Pancreas (tissue), 10 donors: ENCODE measurements around the gene DLST. TPM values are rescaled to one million over a fixed set of nuclear protein-coding genes. Genes with fewer than 3 reads are reported as not detected.

Experiments used
- ATAC-seq, 4 donors: fragments of 200-7000 bp; cut with Tn5 transposase; one replicate each; pipeline versions ENCODE4 v1.8.0 to v1.9.1; 2020; ENCODE audit warnings: mild to moderate bottlenecking in 4 of 4, moderate library complexity in 4 of 4
- DNase-seq, 6 donors: peaks; one replicate each; pipeline ENCODE4 v3.0.0-alpha.2; 2020
- FAIRE-seq: peaks from 2 replicates; lab custom pipeline; 2012; peaks lifted over from hg19 to GRCh38; lab: Jason Lieb, UNC
- H3K27ac ChIP-seq, 4 donors: fragments of 200-600 bp; sonication (generic); 1 replicate in 3 of 4; 2 replicates in 1 of 4; pipeline versions ENCODE4 v1.5.0 to v1.8.0; 2020
- H3K27me3 ChIP-seq, 4 donors: fragments of 200-600 bp; one replicate each; pipeline ENCODE4 v1.8.0; 2021
- H3K36me3 ChIP-seq, 3 donors: fragments of 200-600 bp; sonication (generic) in 1 of 3; one replicate each; pipeline versions ENCODE4 v1.5.0 to v1.8.0; 2020 to 2021
- H3K4me1 ChIP-seq, 3 donors: fragments of 200-600 bp; one replicate each; pipeline ENCODE4 v1.8.0; 2021
- H3K4me3 ChIP-seq, 4 donors: fragments of 200-600 bp; sonication (generic) in 2 of 4; one replicate each; pipeline versions ENCODE4 v1.5.0 to v1.8.0; 2020 to 2021
- H3K9me3 ChIP-seq, 4 donors: fragments of 200-600 bp; one replicate each; pipeline ENCODE4 v1.8.0; 2021
- WGBS, 2 donors: extraction: QIAGEN DNeasy Blood & Tissue Kit; methylation state at CpG; one replicate each; pipeline ENCODE4 v1.1.7; 2013; 5-methylcytosine and 5-hydroxymethylcytosine counted together
- intact Hi-C, 3 donors: fragments of 100-400 bp; cut with DNase I; formaldehyde crosslinking; loops; one replicate each; pipeline versions ENCODE4 v1.11.1 to v1.14.2; 2022
- polyA plus RNA-seq, 2 donors: library from polyadenylated mRNA; stranded (reverse); fragments of 200-250 nt; gene quantifications; one replicate each; pipeline ENCODE4 v1.2.3, GENCODE V29; 2013
- total RNA-seq, 6 donors: library from RNA; stranded (reverse); fragmentation: NEBNext Ultra II Directional in 4 of 6; extraction: Animal tissue kit (Norgen Biotek cat#: 25700) in 4 of 6; gene quantifications; one replicate each; pipeline versions ENCODE4 v1.2.1 to v1.2.4, GENCODE V29; 2021 to 2023
- TF ChIP-seq, protein P1 (sequence below), 4 donors: fragments of 200-600 bp; sonication (generic) in 3 of 4; IDR thresholded peaks; one replicate each; pipeline versions ENCODE4 v1.5.0 to v1.8.0; 2021; ENCODE audit warnings: antibody characterized with exemption in 4 of 4
- donor health status: healthy with polysubstance abuse.
- donor health status: DM: no; HTN: no; CAD: no; lungs with moderate emphysema.
- donor health status: DM: no; HTN: no; CAD: no.
- donor health status: control.
- donor health status: control.
- donor health status: Bipolar disorder and iron deficiency.
- donor health status: DM: yes; HTN: yes; CAD: no.
- donor health status: DM: no; HTN: no; CAD: no.
- donor health status: DM: no; HTN: no; CAD: no.
- donor health status: DM: yes; HTN: yes; CAD: no.

Gene DLST
- total and polyA plus RNA-seq, 8 donors = 22.8 to 46.0 (median 38.6) TPM

DNA sequence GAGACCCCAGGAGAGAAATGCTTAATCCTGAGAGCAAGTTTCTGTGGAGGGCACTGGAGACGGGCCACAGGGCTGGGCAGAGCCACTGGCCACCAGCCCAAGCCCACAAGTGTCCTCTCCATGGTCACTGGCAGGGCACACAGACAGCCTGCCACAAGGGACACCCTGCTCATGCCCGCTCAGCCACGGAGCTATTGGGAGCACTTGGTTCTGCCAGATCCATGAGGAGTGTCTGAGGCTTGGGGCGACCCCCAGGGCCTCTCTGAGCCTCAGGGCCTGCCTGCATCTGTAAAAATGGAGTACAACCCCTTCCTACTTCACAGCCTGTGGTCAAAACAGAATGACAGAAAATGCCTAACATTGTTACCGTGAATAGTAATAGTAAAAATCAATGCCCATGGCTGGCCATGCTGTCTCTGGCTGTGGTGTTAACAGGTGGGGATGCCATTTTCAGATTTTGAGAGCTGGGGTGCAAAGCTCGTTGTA, 70.5 kb downstream of the DLST start:
- peaks cover 0 to 12% (median 11%) of the 10 kb centered on the region in 3 donors for H3K4me1 ChIP-seq
- no peaks in the 10 kb centered on the region for H3K27me3 ChIP-seq
- TF ChIP-seq, protein P1, sequence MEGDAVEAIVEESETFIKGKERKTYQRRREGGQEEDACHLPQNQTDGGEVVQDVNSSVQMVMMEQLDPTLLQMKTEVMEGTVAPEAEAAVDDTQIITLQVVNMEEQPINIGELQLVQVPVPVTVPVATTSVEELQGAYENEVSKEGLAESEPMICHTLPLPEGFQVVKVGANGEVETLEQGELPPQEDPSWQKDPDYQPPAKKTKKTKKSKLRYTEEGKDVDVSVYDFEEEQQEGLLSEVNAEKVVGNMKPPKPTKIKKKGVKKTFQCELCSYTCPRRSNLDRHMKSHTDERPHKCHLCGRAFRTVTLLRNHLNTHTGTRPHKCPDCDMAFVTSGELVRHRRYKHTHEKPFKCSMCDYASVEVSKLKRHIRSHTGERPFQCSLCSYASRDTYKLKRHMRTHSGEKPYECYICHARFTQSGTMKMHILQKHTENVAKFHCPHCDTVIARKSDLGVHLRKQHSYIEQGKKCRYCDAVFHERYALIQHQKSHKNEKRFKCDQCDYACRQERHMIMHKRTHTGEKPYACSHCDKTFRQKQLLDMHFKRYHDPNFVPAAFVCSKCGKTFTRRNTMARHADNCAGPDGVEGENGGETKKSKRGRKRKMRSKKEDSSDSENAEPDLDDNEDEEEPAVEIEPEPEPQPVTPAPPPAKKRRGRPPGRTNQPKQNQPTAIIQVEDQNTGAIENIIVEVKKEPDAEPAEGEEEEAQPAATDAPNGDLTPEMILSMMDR (IDR thresholded peaks at IDR 0.05) = no peak
- H3K27ac ChIP-seq = no peak overlapping the region
- FAIRE-seq (no peak), DNase-seq (no peak), ATAC-seq (no peak)
- H3K36me3 ChIP-seq = no peaks in the 10 kb centered on the region
- H3K9me3 ChIP-seq = no peaks in the 10 kb centered on the region
- no peak overlapping the region for H3K4me3 ChIP-seq
- 84 to 88% methylated on average over 6 of the region's 6 CpGs for WGBS, 2 donors
- intact Hi-C loops = no loop called here

DNA sequence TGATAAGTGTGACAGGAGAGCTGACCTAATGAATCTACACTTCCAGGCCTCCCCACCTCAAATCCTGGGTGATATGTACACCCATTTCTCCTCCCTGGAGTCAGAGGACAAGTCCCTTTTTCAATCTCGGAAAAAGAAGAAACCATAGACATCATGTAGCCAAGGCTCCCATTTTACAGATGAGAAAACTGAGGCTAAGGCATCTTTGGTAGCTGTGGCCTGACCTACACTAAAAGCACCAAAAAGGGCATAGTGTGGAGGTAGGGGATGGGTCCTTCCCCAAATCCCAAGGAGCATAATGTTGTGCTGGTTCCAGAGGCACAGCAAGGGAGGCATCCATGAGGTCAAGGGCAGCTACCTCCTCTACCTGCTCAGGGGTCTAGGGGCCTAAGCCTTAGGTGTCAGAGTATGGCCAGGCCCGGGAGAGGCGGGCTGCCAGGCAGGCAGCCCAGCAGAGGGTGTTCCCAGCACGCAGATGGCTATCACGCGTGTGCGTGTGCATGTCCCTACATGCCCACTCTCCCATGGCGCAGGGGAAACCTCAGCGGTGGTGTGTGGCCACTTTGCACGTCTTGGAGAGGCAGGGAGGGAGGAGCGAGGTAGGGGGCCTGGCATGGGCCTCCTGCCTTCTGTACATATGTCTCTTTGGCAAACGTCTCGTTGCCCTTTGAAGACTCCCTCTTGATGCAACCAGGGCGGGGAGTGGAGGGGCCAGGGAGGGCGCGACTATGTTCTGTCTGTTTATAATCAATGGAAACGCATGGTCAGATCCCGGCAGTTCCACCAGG, 71.2 kb downstream of the DLST start:
- 86 to 88% methylated on average over 18 of the region's 18 CpGs for WGBS, 2 donors
- Histone ChIP-seq H3K27ac (no peak overlapping the region), H3K27me3 (no peaks in the 10 kb centered on the region), H3K4me1 (peaks cover 0 to 12% (median 11%) of the 10 kb centered on the region in 3 donors), H3K9me3 (no peaks in the 10 kb centered on the region), H3K4me3 (no peak overlapping the region), H3K36me3 (no peaks in the 10 kb centered on the region)
- FAIRE-seq (no peak), DNase-seq (no peak), ATAC-seq (no peak)
- intact Hi-C loops = no loop called here
- TF ChIP-seq, protein P1 (IDR thresholded peaks at IDR 0.05) = no peak

Other genes starting within 250 kb of the DLST start
- 10 to 100 TPM; 11.1 to 20.9 (median 15.2) TPM for gene AREL1, start 168.8 kb upstream of the DLST start, total RNA-seq
- 10 to 100 TPM in 1 of 2 donors, 1 to 10 TPM in 1; 7.6 to 10.3 TPM for gene AREL1, start 168.8 kb upstream of the DLST start, polyA plus RNA-seq
- gene FCF1, start 168.8 kb upstream of the DLST start, total RNA-seq = 10 to 100 TPM in 5 of 6 donors, 1 to 10 TPM in 1; 8.1 to 26.9 (median 17.2) TPM
- 10 to 100 TPM in 1 of 2 donors, 1 to 10 TPM in 1; 2.5 to 12.9 TPM for gene FCF1, start 168.8 kb upstream of the DLST start, polyA plus RNA-seq
- 10 to 100 TPM; 18.2 to 33.3 (median 25.2) TPM for gene YLPM1, start 118.6 kb upstream of the DLST start, total RNA-seq
- gene YLPM1, start 118.6 kb upstream of the DLST start, polyA plus RNA-seq = 10 to 100 TPM; 14.1 to 22.2 TPM
- gene PROX2, start 5.8 kb upstream of the DLST start, total RNA-seq = not detected
- not detected for gene PROX2, start 5.8 kb upstream of the DLST start, polyA plus RNA-seq
- gene RPS6KL1, start 41.3 kb downstream of the DLST start, total RNA-seq = 1 to 10 TPM; 4.0 to 7.7 (median 6.5) TPM
- gene RPS6KL1, start 41.3 kb downstream of the DLST start, polyA plus RNA-seq = 10 to 100 TPM; 14.6 to 23.8 TPM
- gene PGF, start 73.7 kb downstream of the DLST start, total RNA-seq = 1 to 10 TPM in 4 of 6 donors, under 1 TPM in 2; 0.73 to 4.7 (median 1.8) TPM
- gene PGF, start 73.7 kb downstream of the DLST start, polyA plus RNA-seq = 1 to 10 TPM; 1.5 to 1.8 TPM
- 10 to 100 TPM; 11.2 to 22.1 (median 16.6) TPM for gene EIF2B2, start 121.0 kb downstream of the DLST start, total RNA-seq
- gene EIF2B2, start 121.0 kb downstream of the DLST start, polyA plus RNA-seq = 10 to 100 TPM; 12.4 to 19.0 TPM
- 10 to 100 TPM in 5 of 6 donors, 1 to 10 TPM in 1; 9.4 to 23.5 (median 12.0) TPM for gene MLH3, start 169.6 kb downstream of the DLST start, total RNA-seq
- gene MLH3, start 169.6 kb downstream of the DLST start, polyA plus RNA-seq = 10 to 100 TPM; 14.7 to 20.8 TPM
- gene ACYP1, start 182.1 kb downstream of the DLST start, total RNA-seq = 1 to 10 TPM; 2.9 to 9.1 (median 5.0) TPM
- gene ACYP1, start 182.1 kb downstream of the DLST start, polyA plus RNA-seq = 10 to 100 TPM; 11.7 to 17.4 TPM
- gene ZC2HC1C, start 187.7 kb downstream of the DLST start, total RNA-seq = 1 to 10 TPM; 2.6 to 7.0 (median 3.6) TPM
- 10 to 100 TPM; 11.9 to 12.1 TPM for gene ZC2HC1C, start 187.7 kb downstream of the DLST start, polyA plus RNA-seq
- 10 to 100 TPM; 23.2 to 54.8 (median 27.2) TPM for gene NEK9, start 245.1 kb downstream of the DLST start, total RNA-seq
- 10 to 100 TPM; 22.7 to 30.3 TPM for gene NEK9, start 245.1 kb downstream of the DLST start, polyA plus RNA-seq